ENCODE measurements around the gene RPTOR.
A peak's percentile ranks its signal among the peaks of the same experiment; 100 is the strongest.

Gene RPTOR

GRCh38 chr17:80833952-80834892 is 289.6 kb downstream of the RPTOR start:
- no peak for DNase-seq (ENCODE audit: low read depth)

- no peak for DNase-seq (ENCODE audit: low read depth)
Measured at GRCh38 chr17:80834893-80835275, 290.2 kb downstream of the RPTOR start.

GRCh38 chr17:80835816-80836657 is 291.4 kb downstream of the RPTOR start:
- DNase-seq (ENCODE audit: low read depth), result no peak

GRCh38 chr17:80836658-80836965 is 292.0 kb downstream of the RPTOR start:
- DNase-seq (ENCODE audit: low read depth), result no peak

GRCh38 chr17:80836971-80837481 is 292.4 kb downstream of the RPTOR start:
- DNase-seq (ENCODE audit: low read depth), result no peak

GRCh38 chr17:80837711-80838110 is 293.1 kb downstream of the RPTOR start:
- DNase-seq (ENCODE audit: low read depth), result no peak

- no peak for DNase-seq (ENCODE audit: low read depth)
Measured at GRCh38 chr17:80838311-80839025, 293.8 kb downstream of the RPTOR start.

GRCh38 chr17:80839026-80839345 is 294.3 kb downstream of the RPTOR start:
- no peak for DNase-seq (ENCODE audit: low read depth)

GRCh38 chr17:80839511-80839941 is 294.9 kb downstream of the RPTOR start:
- DNase-seq (ENCODE audit: low read depth), result no peak

- DNase-seq (ENCODE audit: low read depth), result no peak
Measured at GRCh38 chr17:80839970-80840369, 295.3 kb downstream of the RPTOR start.

GRCh38 chr17:80842456-80843013 is 297.9 kb downstream of the RPTOR start:
- DNase-seq (ENCODE audit: low read depth), result no peak

- DNase-seq (ENCODE audit: low read depth), result no peak
Measured at GRCh38 chr17:80843741-80844156, 299.1 kb downstream of the RPTOR start.

- no peak for DNase-seq (ENCODE audit: low read depth)
Measured at GRCh38 chr17:80844418-80844990, 299.9 kb downstream of the RPTOR start.

GRCh38 chr17:80845069-80845862 is 300.6 kb downstream of the RPTOR start:
- DNase-seq (ENCODE audit: low read depth), result no peak

GRCh38 chr17:80845863-80846671 is 301.4 kb downstream of the RPTOR start:
- DNase-seq (ENCODE audit: low read depth), result no peak

- no peak for DNase-seq (ENCODE audit: low read depth)
Measured at GRCh38 chr17:80846932-80847331, 302.3 kb downstream of the RPTOR start.

GRCh38 chr17:80847496-80848230 is 303.0 kb downstream of the RPTOR start:
- peak; percentile 27 for DNase-seq (ENCODE audit: low read depth)

- DNase-seq (ENCODE audit: low read depth), result no peak
Measured at GRCh38 chr17:80848449-80849102, 303.9 kb downstream of the RPTOR start.

GRCh38 chr17:80849119-80849518 is 304.5 kb downstream of the RPTOR start:
- DNase-seq (ENCODE audit: low read depth), result no peak

Measured in stimulated activated CD8-positive, alpha-beta memory T cell treated with anti-CD3 and anti-CD28 coated beads, Interleukin-12 subunit alpha, Interleukin-12 subunit beta, amount 100 ng/mL, for 1 hour (primary cell).